Measurements from ENCODE around the gene SORBS1.

Gene SORBS1

GRCh38 chr10:95315509-95315908, 245.7 kb downstream of the SORBS1 start:
- no peak for DNase-seq (ENCODE audit: low spot score)

- DNase-seq (ENCODE audit: low spot score), result no peak
These were observed 246.8 kb downstream of the SORBS1 start for GRCh38 chr10:95314192-95314918.

GRCh38 chr10:95312986-95313495, 248.1 kb downstream of the SORBS1 start:
- DNase-seq (ENCODE audit: low spot score), result no peak

- no peak for DNase-seq (ENCODE audit: low spot score)
These were observed 248.9 kb downstream of the SORBS1 start for GRCh38 chr10:95312257-95312656.

- no peak for DNase-seq (ENCODE audit: low spot score)
These were observed 251.2 kb downstream of the SORBS1 start for GRCh38 chr10:95309958-95310357.

GRCh38 chr10:95308389-95309302, 252.5 kb downstream of the SORBS1 start:
- peak; percentile 84 for DNase-seq (ENCODE audit: low spot score)

- DNase-seq (ENCODE audit: low spot score), result no peak
These were observed 254.3 kb downstream of the SORBS1 start for GRCh38 chr10:95306851-95307250.

- no peak for DNase-seq (ENCODE audit: low spot score)
These were observed 254.9 kb downstream of the SORBS1 start for GRCh38 chr10:95306318-95306650.

GRCh38 chr10:95305606-95306317, 255.4 kb downstream of the SORBS1 start:
- no peak for DNase-seq (ENCODE audit: low spot score)

- DNase-seq (ENCODE audit: low spot score), result no peak
These were observed 256.2 kb downstream of the SORBS1 start for GRCh38 chr10:95304976-95305375.

GRCh38 chr10:95304463-95304862, 256.7 kb downstream of the SORBS1 start:
- DNase-seq (ENCODE audit: low spot score), result no peak

- no peak for DNase-seq (ENCODE audit: low spot score)
These were observed 257.2 kb downstream of the SORBS1 start for GRCh38 chr10:95303950-95304349.

- DNase-seq (ENCODE audit: low spot score), result no peak
These were observed 257.6 kb downstream of the SORBS1 start for GRCh38 chr10:95303535-95303934.

GRCh38 chr10:95300022-95300539, 261.1 kb downstream of the SORBS1 start:
- DNase-seq (ENCODE audit: low spot score), result no peak

- no peak for DNase-seq (ENCODE audit: low spot score)
These were observed 263.8 kb downstream of the SORBS1 start for GRCh38 chr10:95297402-95297801.

- no peak for DNase-seq (ENCODE audit: low spot score)
These were observed 264.4 kb downstream of the SORBS1 start for GRCh38 chr10:95296764-95297163.

- peak; percentile 69 for DNase-seq (ENCODE audit: low spot score)
These were observed 266.0 kb downstream of the SORBS1 start for GRCh38 chr10:95295031-95295755.

- no peak for DNase-seq (ENCODE audit: low spot score)
These were observed 267.5 kb downstream of the SORBS1 start for GRCh38 chr10:95293631-95294030.

- DNase-seq (ENCODE audit: low spot score), result no peak
These were observed 269.7 kb downstream of the SORBS1 start for GRCh38 chr10:95291365-95292039.

- peak; percentile 51 for DNase-seq (ENCODE audit: low spot score)
These were observed 270.5 kb downstream of the SORBS1 start, which contains the start of gene PDLIM1 for GRCh38 chr10:95290461-95291364. Gene PDLIM1 (minus strand): TSS chr10:95291003. CDS start chr10:95290915, 88 bp downstream.
